GM21526 (cell line): ENCODE data around the gene UBQLN1.

Experiments used
- ATAC-seq: cut with Tn5 transposase; IDR thresholded peaks from one replicate; pipeline ENCODE4 v1.9.1; 2021; ENCODE audit warnings: moderate library complexity; ENCODE audit not compliant: unreplicated experiment, low FRiP score

The UBQLN1 gene

DNA sequence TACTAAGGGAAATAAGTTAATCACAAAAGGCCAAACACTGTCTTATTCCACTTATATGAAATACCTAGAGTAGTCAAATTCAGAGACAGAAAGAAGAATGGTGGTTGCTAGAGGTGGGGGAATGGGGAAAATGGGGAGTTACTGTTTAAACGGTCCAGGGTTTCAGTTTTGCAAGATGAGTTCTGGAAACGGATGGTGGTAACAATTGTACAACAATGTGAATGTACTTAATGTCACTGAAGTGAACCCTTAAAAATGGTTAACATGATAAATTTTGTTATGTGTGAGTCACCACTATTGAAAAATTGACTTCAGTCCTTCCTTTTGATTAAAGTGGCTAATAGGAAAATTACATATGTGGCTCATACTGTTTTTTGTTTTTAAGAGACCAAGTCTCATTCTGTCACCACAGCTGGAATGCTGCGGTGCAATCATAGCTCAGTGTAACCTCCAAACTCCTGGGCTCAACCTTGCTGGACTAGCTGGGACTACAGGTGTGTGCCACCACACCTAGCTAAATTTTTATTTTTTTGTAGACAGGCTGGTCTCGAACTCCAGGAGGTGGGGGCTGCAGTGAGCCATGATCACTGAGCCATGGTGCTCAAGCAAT is 8.7 kb downstream of the UBQLN1 start:
- no peak for ATAC-seq

DNA sequence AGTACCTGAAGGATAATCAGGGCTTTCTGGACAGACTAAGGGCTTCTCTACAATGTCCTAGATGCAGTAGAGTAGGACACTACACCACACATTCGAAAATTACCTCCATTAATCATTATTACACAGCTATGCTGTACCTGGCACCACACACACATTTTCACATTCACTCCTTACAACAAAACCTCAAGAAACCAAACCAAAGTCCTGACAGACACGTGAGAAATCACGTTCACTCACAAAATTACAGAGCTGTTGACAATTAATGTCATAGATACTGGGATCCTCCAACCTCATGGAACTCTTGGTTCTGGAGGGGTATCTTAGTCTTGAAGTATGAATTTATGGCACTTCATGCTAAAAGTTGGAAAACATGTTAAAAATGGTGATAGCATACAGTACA is 16.3 kb downstream of the UBQLN1 start:
- ATAC-seq, result no peak

DNA sequence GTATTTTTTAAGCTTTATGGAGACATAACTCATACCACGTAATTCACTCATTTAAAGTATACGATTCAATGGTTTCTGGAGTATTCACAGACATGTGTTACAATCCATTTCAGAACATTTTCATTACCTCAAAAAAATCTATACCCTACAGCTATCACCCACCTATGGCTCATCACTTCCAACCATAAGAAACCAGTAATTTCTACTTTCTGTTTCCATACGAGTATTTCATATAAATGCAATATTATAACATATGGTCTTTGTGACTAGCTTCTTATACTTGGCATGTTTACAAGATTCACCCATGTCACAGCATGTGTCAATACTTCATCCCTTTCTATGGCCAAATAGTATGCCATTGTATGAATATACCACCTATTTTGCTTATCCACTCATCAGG is 18.8 kb downstream of the UBQLN1 start:
- ATAC-seq, result no peak

- no peak for ATAC-seq
Observed at GRCh38 chr9:83681490-83681889, 26.3 kb downstream of the UBQLN1 start.

DNA sequence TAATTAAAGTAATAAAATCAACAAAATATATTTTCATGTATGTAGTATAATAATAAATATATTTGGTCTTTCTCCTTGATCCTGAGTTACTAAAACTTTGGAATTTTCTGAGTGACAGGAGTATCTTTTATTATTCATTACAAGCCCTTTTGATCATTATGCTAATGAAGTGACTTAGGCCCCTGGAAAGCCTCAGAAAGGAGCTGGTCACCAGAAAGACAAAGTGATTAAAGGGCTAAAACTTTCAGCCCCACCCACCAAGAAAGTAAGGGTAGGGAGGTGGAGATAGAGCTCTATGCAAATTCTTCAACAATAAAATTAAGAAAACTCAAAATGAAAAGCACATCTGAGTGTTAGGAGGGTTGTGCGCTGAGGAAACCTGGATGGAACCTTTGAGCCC is 27.5 kb downstream of the UBQLN1 start:
- ATAC-seq, result no peak

GRCh38 chr9:83677596-83677995 is 30.2 kb downstream of the UBQLN1 start:
- ATAC-seq, result no peak

DNA sequence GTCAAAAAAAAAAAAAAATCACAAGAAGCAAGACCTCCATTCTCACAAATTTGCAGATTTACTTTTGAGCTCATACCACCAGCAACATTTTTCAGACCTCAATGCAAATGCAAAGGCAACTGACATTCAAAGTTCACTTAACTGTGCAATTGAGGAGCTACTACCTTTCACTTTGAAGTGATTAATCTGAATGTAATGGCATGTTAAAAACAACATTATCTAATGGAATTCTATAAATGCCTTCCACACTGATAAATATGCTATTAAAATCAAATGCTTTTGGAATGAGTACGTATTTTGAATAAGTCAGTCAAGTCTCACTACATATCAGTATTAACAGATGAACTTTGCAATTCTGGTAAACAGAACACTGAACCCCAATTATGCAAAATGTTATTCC is 32.3 kb downstream of the UBQLN1 start:
- ATAC-seq, result no peak

GRCh38 chr9:83671451-83671850 is 36.3 kb downstream of the UBQLN1 start:
- ATAC-seq, result no peak

DNA sequence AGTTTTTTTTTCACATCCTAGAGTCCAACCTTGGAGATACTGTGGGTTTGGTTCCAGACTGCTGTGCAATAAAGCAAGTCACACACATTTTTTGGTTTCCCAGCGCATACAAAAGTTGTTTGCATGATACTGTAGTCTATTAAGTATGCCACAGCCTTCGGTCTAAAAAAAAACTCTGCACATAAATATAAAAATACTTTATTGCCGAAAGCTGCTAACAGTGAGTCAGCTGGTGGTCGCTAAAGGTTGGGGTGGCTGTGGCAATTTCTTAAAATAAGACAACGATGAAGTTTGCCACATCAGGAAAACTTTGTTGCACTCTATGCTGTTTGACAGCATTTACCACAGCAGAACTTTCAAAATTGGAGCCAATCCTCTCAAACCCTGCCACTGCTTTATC is 37.4 kb downstream of the UBQLN1 start:
- no peak for ATAC-seq

GRCh38 chr9:83669067-83669466 is 38.7 kb downstream of the UBQLN1 start:
- no peak for ATAC-seq

DNA sequence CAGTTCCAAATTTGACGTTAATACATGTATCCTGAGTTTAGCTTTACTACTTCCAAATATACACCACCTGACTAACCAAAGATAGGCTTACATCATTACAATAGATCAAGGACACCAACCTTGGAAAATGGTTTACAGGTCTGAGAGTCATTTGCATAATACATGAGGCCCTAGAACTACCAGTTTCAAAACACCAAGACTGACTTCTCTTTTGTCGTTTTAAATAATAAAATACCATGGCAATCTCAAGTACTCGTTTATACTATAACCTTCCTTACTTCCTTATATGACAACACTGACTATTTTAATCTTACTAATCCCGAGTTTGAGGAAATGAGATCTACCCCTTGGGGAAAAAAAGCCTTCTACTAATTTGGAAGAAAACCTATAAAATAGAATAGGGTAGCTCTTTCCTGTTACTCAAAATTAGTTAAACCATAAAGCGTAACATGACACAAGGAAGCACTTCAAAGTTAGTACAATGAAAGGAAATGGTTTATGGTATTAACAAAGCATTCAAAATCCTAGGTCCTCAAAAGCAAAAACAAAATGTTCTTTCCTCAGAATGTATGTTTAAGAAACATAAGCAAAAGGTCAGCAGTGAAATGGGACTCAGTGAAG is 42.1 kb downstream of the UBQLN1 start:
- peak; percentile 73 for ATAC-seq

DNA sequence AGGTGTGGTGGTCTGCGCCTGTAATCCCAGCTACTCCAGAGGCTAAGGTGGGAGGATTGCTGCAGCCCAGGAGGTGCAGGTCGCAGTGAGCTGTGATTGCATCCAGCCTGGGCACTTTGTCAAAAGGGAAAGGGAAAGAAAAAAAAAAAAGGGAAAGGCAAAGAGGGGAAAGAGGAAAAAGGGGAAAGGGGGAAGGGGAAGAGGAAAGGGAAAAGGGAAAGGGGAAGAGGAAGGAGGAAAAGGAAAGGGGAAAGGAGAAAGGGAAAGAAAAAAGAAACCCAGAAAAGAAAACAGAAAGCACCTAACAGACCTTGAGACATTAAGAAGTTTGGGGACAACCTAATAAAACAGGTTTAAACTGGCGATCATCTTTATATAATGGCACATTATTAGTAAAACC is 44.8 kb downstream of the UBQLN1 start:
- ATAC-seq, result no peak

GRCh38 chr9:83656952-83657351 is 50.8 kb downstream of the UBQLN1 start:
- ATAC-seq, result peak; percentile 70

DNA sequence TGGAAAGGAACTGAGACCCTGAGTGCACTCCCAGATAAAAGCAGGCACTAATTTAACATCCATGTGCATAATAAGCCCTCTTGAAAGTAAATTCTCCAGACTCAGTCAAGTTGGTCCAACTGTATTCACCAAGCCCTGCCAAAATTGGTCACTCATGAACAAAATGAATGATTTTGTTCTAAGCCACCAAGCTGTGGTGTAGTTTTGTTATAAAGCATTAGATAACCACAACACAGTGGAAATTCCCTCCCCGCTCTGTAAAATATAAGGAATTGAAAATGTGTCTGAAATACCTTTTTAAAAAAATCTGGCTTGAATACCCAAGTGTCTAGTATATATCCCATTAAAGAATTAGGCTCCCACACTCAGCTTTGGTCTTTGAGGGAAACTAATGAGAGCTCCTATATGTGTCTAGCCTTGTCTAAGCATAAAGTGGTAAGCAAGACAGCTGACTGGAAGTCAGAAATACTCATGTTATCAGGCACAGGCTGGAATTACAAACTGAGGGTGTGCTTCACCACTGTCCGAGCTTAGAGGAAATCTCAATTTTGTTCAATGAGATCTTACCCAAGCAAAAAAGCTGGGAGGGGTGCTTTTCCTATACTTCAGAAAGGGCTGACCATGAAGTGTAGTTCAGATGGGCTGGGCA is 51.6 kb downstream of the UBQLN1 start:
- ATAC-seq, result no peak

DNA sequence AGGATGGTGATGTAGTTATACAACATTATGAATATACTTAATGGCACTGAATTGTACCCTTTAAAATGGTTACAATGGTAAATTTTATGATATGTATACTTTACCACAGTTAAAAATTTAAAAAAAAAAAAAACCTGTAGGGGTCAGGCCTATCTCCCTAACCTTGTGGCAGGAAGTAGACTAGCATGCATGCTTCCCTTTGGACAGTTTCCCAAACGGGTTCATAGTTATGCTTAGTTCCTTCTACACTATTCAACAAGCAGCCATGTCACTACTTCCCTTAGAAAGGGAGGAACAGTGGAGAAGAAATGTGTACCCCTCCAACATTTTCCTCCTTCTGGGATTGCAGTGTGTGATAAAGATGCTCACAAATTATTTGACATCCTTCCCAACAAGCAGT is 52.3 kb downstream of the UBQLN1 start:
- ATAC-seq, result no peak

- no peak for ATAC-seq
Observed at GRCh38 chr9:83652433-83652832, 55.3 kb downstream of the UBQLN1 start.

GRCh38 chr9:83651558-83651957 is 56.2 kb downstream of the UBQLN1 start:
- no peak for ATAC-seq

DNA sequence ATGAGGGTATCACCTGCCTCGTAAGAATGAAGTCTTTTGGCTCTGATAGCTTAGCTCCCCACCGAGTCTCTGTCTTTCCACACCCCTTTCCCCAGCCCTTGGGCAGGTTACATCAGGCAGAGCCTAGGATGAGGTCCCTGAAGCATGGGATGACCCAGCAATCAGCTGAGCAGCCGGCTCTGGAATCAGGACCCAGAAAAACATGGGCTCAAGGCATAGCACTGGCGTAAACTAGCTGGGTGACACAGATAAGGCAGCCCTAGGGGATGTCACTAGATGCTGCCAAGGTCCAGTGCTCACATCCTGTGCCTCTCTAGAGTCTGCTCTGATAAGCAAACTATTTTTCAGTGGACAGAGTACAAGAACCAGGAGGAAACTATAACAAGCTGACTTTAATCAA is 58.2 kb downstream of the UBQLN1 start:
- ATAC-seq, result no peak

- peak; percentile 61 for ATAC-seq
Observed at GRCh38 chr9:83649080-83649479, 58.7 kb downstream of the UBQLN1 start.

- ATAC-seq, result no peak
Observed at GRCh38 chr9:83646500-83647239, 61.1 kb downstream of the UBQLN1 start.

DNA sequence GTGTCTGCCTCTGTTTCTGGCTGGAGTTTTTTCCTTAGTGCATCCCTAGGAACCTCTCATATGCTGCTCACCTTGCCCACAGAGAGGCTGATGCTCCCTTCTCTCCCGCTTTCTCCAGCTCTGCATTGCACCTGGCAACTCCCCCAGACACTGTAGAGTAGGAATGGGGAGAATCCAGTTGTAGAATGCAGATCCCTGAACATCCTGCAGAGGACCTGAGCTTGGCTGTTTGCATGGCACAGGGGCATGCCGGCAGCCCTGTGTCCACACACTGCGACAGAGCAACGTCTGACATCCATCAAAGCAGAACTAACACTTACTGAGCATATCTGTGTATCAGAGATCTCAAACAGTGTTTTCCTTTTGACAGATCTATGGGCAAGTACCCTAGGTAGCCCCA is 65.0 kb downstream of the UBQLN1 start:
- ATAC-seq, result no peak

- no peak for ATAC-seq
Observed at GRCh38 chr9:83639266-83639665, 68.5 kb downstream of the UBQLN1 start.
